Activated CD4-positive, alpha-beta T cell treated with anti-CD3 and anti-CD28 coated beads, Interleukin-2, amount 10 ng/mL, durations not matched to agents 24 days and 14 days (primary cell): Measurements from ENCODE around the gene PAK2. TPM values are rescaled to one million over a fixed set of nuclear protein-coding genes. Genes with fewer than 3 reads are reported as not detected.

Experiments used
- DNase-seq: peaks from one replicate; pipeline ENCODE4 v3.0.0; 2022
- H3K27ac Mint-ChIP-seq: one replicate; pipeline ENCODE4 v1.8.0; 2022; ENCODE audit warnings: mild to moderate bottlenecking, mixed read lengths
- H3K27me3 Mint-ChIP-seq: one replicate; pipeline ENCODE4 v1.8.0; 2022; ENCODE audit warnings: mixed read lengths
- H3K36me3 Mint-ChIP-seq: one replicate; pipeline ENCODE4 v1.8.0; 2022; ENCODE audit warnings: low read depth, mild to moderate bottlenecking, mixed read lengths
- H3K4me1 Mint-ChIP-seq: one replicate; pipeline ENCODE4 v1.8.0; 2021; ENCODE audit warnings: mixed read lengths
- H3K4me3 Mint-ChIP-seq: one replicate; pipeline ENCODE4 v1.8.0; 2022; ENCODE audit warnings: mild to moderate bottlenecking, moderate library complexity, mixed read lengths
- H3K9me3 Mint-ChIP-seq: one replicate; pipeline ENCODE4 v1.8.0; 2021; ENCODE audit warnings: mixed read lengths
- intact Hi-C: fragments of 100-400 bp; cut with micrococcal nuclease; formaldehyde crosslinking; loops from one replicate; pipeline ENCODE4 v1.15.1; 2023
- total RNA-seq: library from RNA; stranded (reverse); gene quantifications from 2 replicates; pipeline ENCODE4 v1.2.3, GENCODE V29; 2022

The PAK2 gene
- 81.1 and 92.5 TPM in 2 replicates for total RNA-seq

- peaks cover 22% of the 10 kb centered on the region for H3K4me1 Mint-ChIP-seq
- DNase-seq = peak; percentile 97
- no peaks in the 10 kb centered on the region for H3K9me3 Mint-ChIP-seq
- peak within 1 kb of the TSS; percentile 96 for H3K4me3 Mint-ChIP-seq
- peak within 1 kb of the TSS; percentile 98 for H3K27ac Mint-ChIP-seq
- intact Hi-C loops = loop anchor here (1.0 to 5.0 kb wide), 7 partner anchors 13 to 237 kb away; partner anchors contain the start of genes CEP19, FBXO45, PIGX and RNF168
- peaks cover 35% of the 10 kb centered on the region for H3K36me3 Mint-ChIP-seq
- H3K27me3 Mint-ChIP-seq = no peaks in the 10 kb centered on the region
Measured at GRCh38 chr3:196739671-196740480, at the start of gene PAK2. Gene PAK2 (plus strand): TSS chr3:196739857. CDS start chr3:196782647, 42,790 bp downstream.

DNA sequence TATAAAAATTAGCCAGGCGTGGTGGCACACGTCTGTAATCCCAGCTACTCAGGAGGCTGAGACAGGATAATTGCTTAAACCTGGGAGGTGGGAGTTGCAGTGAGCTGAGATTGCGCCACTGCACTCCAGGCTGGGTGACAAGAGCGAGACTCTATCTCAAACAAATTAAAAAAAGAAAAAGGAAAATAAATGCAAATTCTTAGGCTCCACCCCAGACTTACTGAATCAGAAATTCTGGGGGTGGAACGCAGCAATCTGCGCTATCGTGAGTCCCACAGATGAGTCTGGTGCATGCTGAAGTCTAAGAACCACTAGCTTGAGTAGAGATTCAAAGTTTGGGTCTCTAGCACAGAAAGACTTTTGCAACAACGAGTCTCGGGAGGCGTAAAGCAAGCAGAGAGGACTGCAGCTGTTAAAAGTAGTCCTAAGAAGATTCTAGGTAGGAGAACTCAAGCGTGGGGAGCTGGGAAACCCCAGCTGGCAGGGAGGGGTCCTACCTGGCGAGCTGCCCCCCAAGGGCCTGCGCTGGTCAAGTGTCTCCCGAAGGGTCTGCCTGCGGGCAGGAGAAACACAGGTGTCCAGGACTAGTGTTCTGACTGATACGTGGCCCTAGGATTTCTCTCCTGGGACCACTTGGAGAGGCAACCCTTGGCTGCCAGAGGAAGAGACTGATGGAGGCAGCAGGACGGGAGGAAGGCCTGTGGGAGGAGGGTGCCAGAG is 49.6 kb upstream of the PAK2 start:
- no peak overlapping the region for H3K27ac Mint-ChIP-seq
- no peak for DNase-seq
- intact Hi-C loops = no loop called here
- no peak overlapping the region for H3K4me3 Mint-ChIP-seq
- peaks cover 2% of the 10 kb centered on the region for H3K36me3 Mint-ChIP-seq
- H3K9me3 Mint-ChIP-seq = peaks cover 2% of the 10 kb centered on the region
- peaks cover 1% of the 10 kb centered on the region for H3K27me3 Mint-ChIP-seq
- H3K4me1 Mint-ChIP-seq = peaks cover 20% of the 10 kb centered on the region

GRCh38 chr3:196691386-196691785 is 48.3 kb upstream of the PAK2 start:
- no peak for DNase-seq
- no peak overlapping the region for H3K4me3 Mint-ChIP-seq
- peaks cover 23% of the 10 kb centered on the region for H3K4me1 Mint-ChIP-seq
- H3K36me3 Mint-ChIP-seq = peaks cover 4% of the 10 kb centered on the region
- intact Hi-C loops = no loop called here
- peaks cover 5% of the 10 kb centered on the region for H3K27me3 Mint-ChIP-seq
- peaks cover 4% of the 10 kb centered on the region for H3K9me3 Mint-ChIP-seq
- no peak overlapping the region for H3K27ac Mint-ChIP-seq

GRCh38 chr3:196694202-196694638 is 45.4 kb upstream of the PAK2 start:
- peaks cover 4% of the 10 kb centered on the region for H3K36me3 Mint-ChIP-seq
- H3K4me3 Mint-ChIP-seq = no peak overlapping the region
- peaks cover 17% of the 10 kb centered on the region for H3K4me1 Mint-ChIP-seq
- intact Hi-C loops = loop anchor here (1.0 to 2.0 kb wide), 2 partner anchors 55 to 191 kb away; partner anchors contain the start of genes NRROS and RNF168
- peaks cover 4% of the 10 kb centered on the region for H3K9me3 Mint-ChIP-seq
- peaks cover 5% of the 10 kb centered on the region for H3K27me3 Mint-ChIP-seq
- DNase-seq = peak; percentile 63
- H3K27ac Mint-ChIP-seq = peak overlapping the region; percentile 89

DNA sequence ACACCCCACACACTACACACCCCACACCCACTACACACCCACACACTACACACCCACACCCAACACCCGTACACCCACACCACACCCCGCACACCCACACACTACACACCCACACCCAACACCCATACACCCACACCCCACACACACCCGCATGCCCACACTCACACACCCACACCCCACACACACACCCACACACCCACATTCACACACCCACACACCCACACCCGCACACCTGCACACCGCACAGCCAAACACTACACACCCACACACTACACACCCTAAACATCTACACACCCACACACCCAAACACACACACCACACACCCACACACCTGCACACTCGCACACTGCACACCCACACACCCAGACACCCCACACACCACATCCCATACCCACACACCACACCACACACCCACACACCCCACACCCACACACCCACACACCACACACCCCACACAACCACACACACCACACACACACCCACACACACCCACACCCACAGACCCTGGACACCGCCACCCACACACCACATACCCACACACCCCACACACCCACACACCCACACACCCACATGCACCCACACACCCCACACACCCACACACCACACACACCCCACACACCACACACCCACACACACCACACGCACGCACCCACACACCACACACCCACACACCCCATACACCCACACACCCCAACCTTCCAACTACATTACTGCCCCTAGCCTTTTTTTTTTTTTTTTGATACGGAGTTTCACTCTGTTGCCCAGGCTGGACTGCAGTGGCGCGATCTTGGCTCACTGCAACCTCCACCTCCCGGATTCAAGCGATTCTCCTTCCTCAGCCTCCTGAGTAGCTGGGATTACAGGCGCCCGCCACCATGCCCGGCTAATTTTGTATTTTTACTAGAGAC is 44.5 kb upstream of the PAK2 start:
- Mint-ChIP-seq H3K9me3 (peaks cover 4% of the 10 kb centered on the region), H3K36me3 (peaks cover 4% of the 10 kb centered on the region), H3K4me3 (peak overlapping the region; percentile 59), H3K27me3 (peaks cover 5% of the 10 kb centered on the region), H3K4me1 (peaks cover 17% of the 10 kb centered on the region), H3K27ac (peak overlapping the region; percentile 94)
- intact Hi-C loops = loop anchor here (1.0 to 2.0 kb wide), 2 partner anchors 56 to 192 kb away; partner anchors contain the start of genes NRROS and RNF168
- DNase-seq = peak; percentile 62

DNA sequence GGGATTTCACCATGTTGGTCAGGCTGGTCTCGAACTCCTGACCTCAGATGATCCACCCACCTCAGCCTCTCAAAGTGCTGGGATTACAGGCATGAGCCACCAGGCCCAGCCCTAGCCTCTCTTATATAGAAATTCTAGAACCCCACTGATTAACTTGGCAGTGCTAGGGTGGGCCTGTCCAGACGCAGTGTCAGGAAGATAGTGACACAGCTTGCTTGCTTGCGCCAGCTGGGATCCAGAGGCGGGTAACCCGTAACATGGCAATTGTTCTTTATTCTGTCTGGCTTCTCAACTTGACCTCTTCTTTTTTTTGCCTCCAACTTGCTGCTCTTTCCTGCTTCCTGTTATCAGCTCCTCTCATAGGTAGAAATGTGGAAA is 43.8 kb upstream of the PAK2 start:
- Mint-ChIP-seq H3K4me3 (peak overlapping the region; percentile 59), H3K36me3 (peaks cover 4% of the 10 kb centered on the region), H3K9me3 (peaks cover 4% of the 10 kb centered on the region), H3K27ac (peak overlapping the region; percentile 94), H3K27me3 (peaks cover 5% of the 10 kb centered on the region), H3K4me1 (peaks cover 17% of the 10 kb centered on the region)
- intact Hi-C loops = loop anchor here (2.0 kb wide), 2 partner anchors 15 to 57 kb away; partner anchors contain the start of gene NRROS
- no peak for DNase-seq

- peaks cover 17% of the 10 kb centered on the region for H3K4me1 Mint-ChIP-seq
- H3K9me3 Mint-ChIP-seq = peaks cover 4% of the 10 kb centered on the region
- peaks cover 5% of the 10 kb centered on the region for H3K27me3 Mint-ChIP-seq
- no peak overlapping the region for H3K27ac Mint-ChIP-seq
- peaks cover 4% of the 10 kb centered on the region for H3K36me3 Mint-ChIP-seq
- no peak for DNase-seq
- H3K4me3 Mint-ChIP-seq = no peak overlapping the region
- intact Hi-C loops = loop anchor here (2.0 kb wide), 1 partner anchor 14 kb away; no protein-coding TSS in a partner anchor
Measured at GRCh38 chr3:196697270-196697669, 42.4 kb upstream of the PAK2 start.

- Mint-ChIP-seq H3K4me3 (no peak overlapping the region), H3K9me3 (peaks cover 4% of the 10 kb centered on the region), H3K27ac (no peak overlapping the region), H3K36me3 (peaks cover 2% of the 10 kb centered on the region), H3K4me1 (peaks cover 9% of the 10 kb centered on the region), H3K27me3 (peaks cover 6% of the 10 kb centered on the region)
- no peak for DNase-seq
- intact Hi-C loops = no loop called here
Measured at GRCh38 chr3:196699749-196700148, 39.9 kb upstream of the PAK2 start.

DNA sequence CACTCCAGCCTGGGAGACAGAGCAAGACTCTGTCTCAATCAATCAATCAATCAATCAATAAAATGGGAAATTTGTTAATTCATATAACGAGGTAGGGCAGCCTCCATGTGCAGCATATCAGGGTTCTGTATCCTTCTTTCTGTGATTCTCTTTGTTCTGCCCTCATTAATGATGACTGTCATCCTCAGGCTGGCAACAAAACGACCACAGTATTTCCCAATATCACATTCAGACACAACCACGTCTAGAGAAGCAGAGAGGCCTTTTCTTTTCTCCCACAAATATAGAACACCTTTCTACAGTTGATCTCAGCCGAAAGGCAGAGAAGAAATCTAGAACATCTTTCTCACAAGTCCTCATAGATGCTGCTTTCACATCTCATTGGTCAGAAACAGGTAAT is 38.9 kb upstream of the PAK2 start:
- H3K4me1 Mint-ChIP-seq = peaks cover 3% of the 10 kb centered on the region

DNA sequence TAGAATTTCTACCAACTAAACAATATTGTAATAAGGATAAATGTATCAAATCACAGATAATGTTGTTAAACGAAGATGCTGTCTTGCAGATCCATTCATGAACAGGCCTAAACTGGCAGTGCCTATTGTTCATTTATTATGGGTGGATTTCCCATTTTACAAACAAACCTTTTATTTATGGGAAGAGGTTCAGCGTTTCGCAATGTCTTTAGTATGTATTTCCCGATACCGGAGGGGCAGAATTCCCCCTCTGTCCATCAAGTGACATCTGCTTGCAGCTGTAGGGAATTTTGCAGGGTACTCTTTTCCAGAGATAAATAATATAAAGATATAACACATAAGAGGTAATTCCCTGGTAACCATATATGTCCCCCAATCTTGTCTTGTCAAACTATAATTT is 33.3 kb upstream of the PAK2 start:
- Mint-ChIP-seq H3K27ac (no peak overlapping the region), H3K4me3 (no peak overlapping the region), H3K4me1 (peaks cover 10% of the 10 kb centered on the region), H3K27me3 (peaks cover 2% of the 10 kb centered on the region), H3K9me3 (no peaks in the 10 kb centered on the region), H3K36me3 (no peaks in the 10 kb centered on the region)
- intact Hi-C loops = no loop called here
- no peak for DNase-seq

More for the DNA sequence above, 38.9 kb upstream of the PAK2 start:
- Mint-ChIP-seq H3K36me3 (no peaks in the 10 kb centered on the region), H3K9me3 (no peaks in the 10 kb centered on the region), H3K27ac (no peak overlapping the region), H3K4me3 (no peak overlapping the region), H3K27me3 (peaks cover 3% of the 10 kb centered on the region)
- no peak for DNase-seq
- intact Hi-C loops = no loop called here

- Mint-ChIP-seq H3K4me3 (no peak overlapping the region), H3K36me3 (no peaks in the 10 kb centered on the region), H3K4me1 (peaks cover 14% of the 10 kb centered on the region), H3K9me3 (no peaks in the 10 kb centered on the region), H3K27me3 (peaks cover 2% of the 10 kb centered on the region), H3K27ac (no peak overlapping the region)
- no peak for DNase-seq
- intact Hi-C loops = no loop called here
Measured at GRCh38 chr3:196706731-196707130, 32.9 kb upstream of the PAK2 start.

- no peaks in the 10 kb centered on the region for H3K9me3 Mint-ChIP-seq
- H3K4me3 Mint-ChIP-seq = no peak overlapping the region
- H3K27me3 Mint-ChIP-seq = peaks cover 2% of the 10 kb centered on the region
- H3K36me3 Mint-ChIP-seq = no peaks in the 10 kb centered on the region
- no peak for DNase-seq
- H3K4me1 Mint-ChIP-seq = peaks cover 16% of the 10 kb centered on the region
- intact Hi-C loops = no loop called here
- no peak overlapping the region for H3K27ac Mint-ChIP-seq
Measured at GRCh38 chr3:196707566-196707965, 32.1 kb upstream of the PAK2 start.

GRCh38 chr3:196708467-196708866 is 31.2 kb upstream of the PAK2 start:
- no peak for DNase-seq
- no peaks in the 10 kb centered on the region for H3K9me3 Mint-ChIP-seq

More at GRCh38 chr3:196708467-196708866, 31.2 kb upstream of the PAK2 start:
- no peak overlapping the region for H3K4me3 Mint-ChIP-seq
- H3K27me3 Mint-ChIP-seq = no peaks in the 10 kb centered on the region
- peaks cover 5% of the 10 kb centered on the region for H3K36me3 Mint-ChIP-seq
- intact Hi-C loops = no loop called here
- peaks cover 20% of the 10 kb centered on the region for H3K4me1 Mint-ChIP-seq
- H3K27ac Mint-ChIP-seq = no peak overlapping the region
